ENCODE results near the gene MXD3.
"Not testable (repeated sequence)": the region's sequence is repeated elsewhere in the genome, so short reads cannot be mapped to it uniquely, and the experiment has no call there.

Gene MXD3

GRCh38 chr5:177270653-177271052 is 41.0 kb downstream of the MXD3 start:
- DNase-seq (ENCODE audit: low read depth in 1 of 2, low spot score in 1 of 2): no peak

GRCh38 chr5:177269976-177270375 is 41.7 kb downstream of the MXD3 start:
- DNase-seq (ENCODE audit: low read depth in 1 of 2, low spot score in 1 of 2): no peak

DNA sequence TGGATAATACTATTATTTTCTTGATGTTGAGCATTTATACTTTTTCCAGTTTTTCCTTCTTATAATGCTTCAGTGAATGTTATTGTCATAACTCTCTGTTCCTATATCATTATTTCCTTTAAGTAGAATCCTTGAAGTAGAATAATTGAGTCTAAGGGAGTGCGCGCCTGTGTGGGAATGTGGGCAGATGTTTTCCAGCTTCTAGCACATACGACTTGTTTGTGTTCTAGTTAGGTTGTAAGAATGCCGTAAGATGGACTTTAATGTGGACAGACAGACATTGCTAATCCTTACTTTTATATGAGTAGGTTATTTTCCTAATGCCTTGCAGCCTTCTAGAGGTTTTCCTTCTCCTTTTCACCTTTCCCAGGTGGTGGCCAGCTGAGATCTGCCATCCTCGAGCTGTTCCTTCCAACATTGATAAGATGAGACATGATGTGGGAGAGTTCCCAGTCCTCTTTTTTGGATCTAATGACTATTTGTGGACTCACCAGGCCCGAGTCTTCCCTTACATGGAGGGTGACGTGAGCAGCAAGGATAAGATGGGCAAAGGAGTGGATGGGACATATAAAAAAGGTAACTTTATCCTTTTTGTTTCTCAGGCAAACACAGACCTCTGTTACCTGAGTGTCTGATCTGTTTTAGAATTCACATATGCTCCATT is 42.3 kb downstream of the MXD3 start:
- no peak for DNase-seq (ENCODE audit: low read depth in 1 of 2, low spot score in 1 of 2)

DNA sequence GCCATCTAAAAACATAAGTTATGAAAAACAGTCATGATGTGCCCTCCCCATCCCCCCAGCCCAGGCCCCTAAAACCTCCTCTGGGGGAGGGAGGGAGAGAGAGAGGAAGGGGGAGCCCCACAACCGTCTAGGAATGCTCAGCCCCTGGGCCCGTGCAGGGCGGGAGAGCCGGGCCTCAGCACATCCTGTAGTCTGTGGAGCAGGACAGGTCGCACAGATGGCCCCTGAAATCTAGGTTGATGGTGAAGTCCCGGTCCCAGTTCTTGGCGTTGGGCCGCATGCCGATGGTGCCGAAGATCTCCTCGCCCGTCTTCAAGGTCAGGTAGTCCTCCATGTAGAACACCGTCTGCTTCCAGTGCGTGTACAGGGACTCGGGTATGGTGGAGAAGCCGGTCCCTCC is 46.3 kb downstream of the MXD3 start:
- DNase-seq (ENCODE audit: low read depth in 1 of 2, low spot score in 1 of 2): no peak

GRCh38 chr5:177264178-177264577 is 47.5 kb downstream of the MXD3 start:
- DNase-seq (ENCODE audit: low read depth in 1 of 2, low spot score in 1 of 2): no peak

DNA sequence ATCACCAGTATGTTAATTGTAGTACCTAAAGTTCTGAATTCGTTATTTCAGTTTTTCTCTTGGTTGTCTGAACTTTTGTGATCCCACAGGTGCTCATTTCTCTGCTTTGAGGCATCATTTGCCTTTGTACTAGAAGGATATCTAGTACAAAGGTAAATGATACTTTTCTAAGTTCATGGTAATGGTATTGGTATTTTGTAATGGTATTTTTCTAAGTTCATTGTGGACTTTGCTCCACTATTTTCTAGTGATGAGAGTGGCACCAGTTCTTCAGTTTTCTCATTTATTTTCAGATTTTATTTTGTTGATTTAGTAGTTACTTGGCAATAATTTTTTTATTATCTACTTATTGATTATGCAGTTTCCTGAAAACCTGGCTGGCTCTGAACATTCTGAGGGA is 50.2 kb downstream of the MXD3 start:
- DNase-seq (ENCODE audit: low read depth in 1 of 2, low spot score in 1 of 2): no peak

DNA sequence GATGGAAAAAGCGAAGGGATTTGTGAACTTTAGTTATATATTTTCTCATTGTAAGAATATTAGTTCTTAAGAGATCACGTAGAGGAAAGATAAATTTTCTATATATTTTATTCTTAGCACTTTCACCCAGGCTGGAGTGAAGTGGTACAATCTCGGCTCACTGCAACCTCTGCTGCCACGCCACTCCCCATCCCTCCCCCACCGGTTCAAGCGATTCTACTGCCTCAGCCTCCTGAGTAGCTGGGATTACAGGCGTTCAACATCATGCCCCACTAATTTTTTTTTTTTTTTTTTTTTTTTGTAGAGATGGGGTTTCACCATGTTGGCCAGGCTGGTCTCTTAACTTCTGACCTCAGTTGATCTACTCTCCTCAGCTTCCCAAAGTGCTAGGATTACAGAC is 50.7 kb downstream of the MXD3 start:
- no peak for DNase-seq (ENCODE audit: low read depth in 1 of 2, low spot score in 1 of 2)

- DNase-seq (ENCODE audit: low read depth in 1 of 2, low spot score in 1 of 2): not testable (repeated sequence)
Measured at GRCh38 chr5:177258711-177259110, 53.0 kb downstream of the MXD3 start.

Measured in stimulated activated CD4-positive, alpha-beta T cell treated with anti-CD3 and anti-CD28 coated beads, Interleukin-15, amount 100 ng/mL, for 1 hour (primary cell).